NCI-H510A treated with DMSO at 0.1 percent for 48 hours (cell line): ENCODE measurements around the gene RILP.

Experiments used
- DNase-seq: peaks from one replicate; lab custom pipeline; 2025; lab: John Stamatoyannopoulos, UW

The RILP gene

GRCh38 chr17:1597861-1598342, 51.8 kb downstream of the RILP start:
- no peak for DNase-seq
